ENCODE data around the gene CASTOR2.
"Not testable (repeated sequence)": the region's sequence is repeated elsewhere in the genome, so short reads cannot be mapped to it uniquely, and the experiment has no call there.

The CASTOR2 gene

GRCh38 chr7:75050501-75050900, 86.0 kb downstream of the CASTOR2 start:
- DNase-seq (ENCODE audit: low read depth in 2 of 2), result no peak

GRCh38 chr7:75054744-75055143, 90.2 kb downstream of the CASTOR2 start:
- DNase-seq (ENCODE audit: low read depth in 2 of 2), result no peak

GRCh38 chr7:75055155-75055554, 90.7 kb downstream of the CASTOR2 start:
- DNase-seq (ENCODE audit: low read depth in 2 of 2), result no peak

- no peak for DNase-seq (ENCODE audit: low read depth in 2 of 2)
These were observed 91.6 kb downstream of the CASTOR2 start for GRCh38 chr7:75055830-75056772.

GRCh38 chr7:75058406-75058805, 93.9 kb downstream of the CASTOR2 start:
- no peak for DNase-seq (ENCODE audit: low read depth in 2 of 2)

- DNase-seq (ENCODE audit: low read depth in 2 of 2), result no peak
These were observed 99.8 kb downstream of the CASTOR2 start for GRCh38 chr7:75064291-75064690.

GRCh38 chr7:75064801-75065200, 100.3 kb downstream of the CASTOR2 start:
- no peak for DNase-seq (ENCODE audit: low read depth in 2 of 2)

GRCh38 chr7:75066521-75066920, 102.0 kb downstream of the CASTOR2 start:
- DNase-seq (ENCODE audit: low read depth in 2 of 2), result no peak

- DNase-seq (ENCODE audit: low read depth in 2 of 2), result no peak
These were observed 108.4 kb downstream of the CASTOR2 start for GRCh38 chr7:75072981-75073283.

GRCh38 chr7:75074262-75074641, 109.7 kb downstream of the CASTOR2 start:
- DNase-seq (ENCODE audit: low read depth in 2 of 2), result not testable (repeated sequence)
